Measurements from ENCODE around the gene OR51E1.
A peak's percentile ranks its signal among the peaks of the same experiment; 100 is the strongest.

GRCh38 chr11:4626207-4627099 lies 17.3 kb upstream of the OR51E1 start:
- TF ChIP-seq, protein P1, sequence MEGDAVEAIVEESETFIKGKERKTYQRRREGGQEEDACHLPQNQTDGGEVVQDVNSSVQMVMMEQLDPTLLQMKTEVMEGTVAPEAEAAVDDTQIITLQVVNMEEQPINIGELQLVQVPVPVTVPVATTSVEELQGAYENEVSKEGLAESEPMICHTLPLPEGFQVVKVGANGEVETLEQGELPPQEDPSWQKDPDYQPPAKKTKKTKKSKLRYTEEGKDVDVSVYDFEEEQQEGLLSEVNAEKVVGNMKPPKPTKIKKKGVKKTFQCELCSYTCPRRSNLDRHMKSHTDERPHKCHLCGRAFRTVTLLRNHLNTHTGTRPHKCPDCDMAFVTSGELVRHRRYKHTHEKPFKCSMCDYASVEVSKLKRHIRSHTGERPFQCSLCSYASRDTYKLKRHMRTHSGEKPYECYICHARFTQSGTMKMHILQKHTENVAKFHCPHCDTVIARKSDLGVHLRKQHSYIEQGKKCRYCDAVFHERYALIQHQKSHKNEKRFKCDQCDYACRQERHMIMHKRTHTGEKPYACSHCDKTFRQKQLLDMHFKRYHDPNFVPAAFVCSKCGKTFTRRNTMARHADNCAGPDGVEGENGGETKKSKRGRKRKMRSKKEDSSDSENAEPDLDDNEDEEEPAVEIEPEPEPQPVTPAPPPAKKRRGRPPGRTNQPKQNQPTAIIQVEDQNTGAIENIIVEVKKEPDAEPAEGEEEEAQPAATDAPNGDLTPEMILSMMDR (IDR thresholded peaks at IDR 0.05; ENCODE audit: insufficient read depth, low read length, poor library complexity, severe bottlenecking): peak; percentile 84
- TF ChIP-seq EZH2phosphoT487 (conservative IDR thresholded peaks at IDR 0.05; ENCODE audit: low read length): no peak
